Measurements from ENCODE around the gene CLEC19A.

CLEC19A gene

GRCh38 chr16:19323596-19323995 is 38.1 kb downstream of the CLEC19A start:
- DNase-seq = no peak
- TF ChIP-seq POLR2A (IDR thresholded peaks at IDR 0.05; ENCODE audit: low read length) (no peak), GATA1 (IDR thresholded peaks at IDR 0.05; ENCODE audit: low read depth, low read length) (no peak)

- TF ChIP-seq GATA1 (IDR thresholded peaks at IDR 0.05; ENCODE audit: low read depth, low read length) = no peak
- no peak for TF ChIP-seq POLR2A (IDR thresholded peaks at IDR 0.05; ENCODE audit: low read length)
- DNase-seq = no peak
These were observed 42.8 kb downstream of the CLEC19A start for GRCh38 chr16:19328364-19328763.

- no peak for DNase-seq
- no peak for TF ChIP-seq GATA1 (IDR thresholded peaks at IDR 0.05; ENCODE audit: low read depth, low read length)
- no peak for TF ChIP-seq POLR2A (IDR thresholded peaks at IDR 0.05; ENCODE audit: low read length)
These were observed 44.4 kb downstream of the CLEC19A start for GRCh38 chr16:19329932-19330331.

GRCh38 chr16:19330841-19331397 is 45.4 kb downstream of the CLEC19A start:
- DNase-seq = no peak
- TF ChIP-seq POLR2A (IDR thresholded peaks at IDR 0.05; ENCODE audit: low read length) (no peak), GATA1 (IDR thresholded peaks at IDR 0.05; ENCODE audit: low read depth, low read length) (no peak)

- no peak for TF ChIP-seq GATA1 (IDR thresholded peaks at IDR 0.05; ENCODE audit: low read depth, low read length)
- no peak for TF ChIP-seq POLR2A (IDR thresholded peaks at IDR 0.05; ENCODE audit: low read length)
- peak; percentile 7 to 28 for DNase-seq
These were observed 46.3 kb downstream of the CLEC19A start for GRCh38 chr16:19331794-19332193.

GRCh38 chr16:19338335-19338734 is 52.8 kb downstream of the CLEC19A start:
- TF ChIP-seq GATA1 (IDR thresholded peaks at IDR 0.05; ENCODE audit: low read depth, low read length) = no peak
- no peak for TF ChIP-seq POLR2A (IDR thresholded peaks at IDR 0.05; ENCODE audit: low read length)
- no peak for DNase-seq

GRCh38 chr16:19344224-19344801 is 58.8 kb downstream of the CLEC19A start:
- no peak for TF ChIP-seq GATA1 (IDR thresholded peaks at IDR 0.05; ENCODE audit: low read depth, low read length)
- no peak for TF ChIP-seq POLR2A (IDR thresholded peaks at IDR 0.05; ENCODE audit: low read length)
- no peak for DNase-seq

- DNase-seq = no peak
- no peak for TF ChIP-seq POLR2A (IDR thresholded peaks at IDR 0.05; ENCODE audit: low read length)
- TF ChIP-seq GATA1 (IDR thresholded peaks at IDR 0.05; ENCODE audit: low read depth, low read length) = no peak
These were observed 59.4 kb downstream of the CLEC19A start for GRCh38 chr16:19344980-19345379.

GRCh38 chr16:19346335-19346922 is 60.9 kb downstream of the CLEC19A start:
- DNase-seq = no peak
- no peak for TF ChIP-seq POLR2A (IDR thresholded peaks at IDR 0.05; ENCODE audit: low read length)
- TF ChIP-seq GATA1 (IDR thresholded peaks at IDR 0.05; ENCODE audit: low read depth, low read length) = no peak

GRCh38 chr16:19348125-19348524 is 62.6 kb downstream of the CLEC19A start:
- TF ChIP-seq POLR2A (IDR thresholded peaks at IDR 0.05; ENCODE audit: low read length) (no peak), GATA1 (IDR thresholded peaks at IDR 0.05; ENCODE audit: low read depth, low read length) (no peak)
- no peak for DNase-seq

- DNase-seq = no peak
- TF ChIP-seq GATA1 (IDR thresholded peaks at IDR 0.05; ENCODE audit: low read depth, low read length) (no peak), POLR2A (IDR thresholded peaks at IDR 0.05; ENCODE audit: low read length) (no peak)
These were observed 63.2 kb downstream of the CLEC19A start for GRCh38 chr16:19348578-19349315.

- TF ChIP-seq GATA1 (IDR thresholded peaks at IDR 0.05; ENCODE audit: low read depth, low read length) (no peak), POLR2A (IDR thresholded peaks at IDR 0.05; ENCODE audit: low read length) (no peak)
- DNase-seq = no peak
These were observed 68.8 kb downstream of the CLEC19A start for GRCh38 chr16:19354371-19354770.

GRCh38 chr16:19356024-19356952 is 70.8 kb downstream of the CLEC19A start:
- no peak for TF ChIP-seq GATA1 (IDR thresholded peaks at IDR 0.05; ENCODE audit: low read depth, low read length)
- TF ChIP-seq POLR2A (IDR thresholded peaks at IDR 0.05; ENCODE audit: low read length) = no peak
- no peak for DNase-seq
